ENCODE results near the gene ZNF84.
A peak's percentile ranks its signal among the peaks of the same experiment; 100 is the strongest.

ZNF84 gene

DNA sequence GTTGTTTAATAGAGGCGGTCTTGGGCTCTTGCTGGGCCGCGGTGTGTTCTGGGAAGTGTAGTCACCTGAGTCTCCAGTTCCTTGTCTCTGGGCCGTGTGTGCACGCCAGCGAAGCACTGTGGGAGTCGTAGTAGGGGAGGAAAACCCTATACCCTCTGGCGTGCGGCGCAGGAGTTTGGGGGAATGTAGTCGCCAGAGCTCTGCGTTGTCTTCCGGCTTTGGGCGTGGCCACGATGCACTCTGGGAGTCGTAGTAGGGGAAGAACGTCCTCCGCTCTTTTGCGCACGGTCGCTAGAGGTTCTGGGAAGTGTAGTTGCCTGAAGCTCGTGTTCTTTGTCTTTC, 42.7 kb downstream of the ZNF84 start:
- H3K36me3 ChIP-seq (replicated peaks; ENCODE audit: insufficient read depth, low read length), result no peaks in the 10 kb centered on the region; the same call in 1 of the 2 replicates
- H3K27ac ChIP-seq (ENCODE audit: low read length), result peak overlapping the region; percentile 95
- H4K20me1 ChIP-seq (ENCODE audit: insufficient read depth, low read length), result no peaks in the 10 kb centered on the region
- peak overlapping the region; percentile 83; the same call in 1 of the 2 replicates for H3K9ac ChIP-seq (ENCODE audit: low read length)
- H2AFZ ChIP-seq (ENCODE audit: low read length), result peak overlapping the region; percentile 85; the same call in 1 of the 2 replicates
- H3K79me2 ChIP-seq (ENCODE audit: low read length), result no peaks in the 10 kb centered on the region
- H3K9me2 ChIP-seq (replicated peaks; ENCODE audit: insufficient read depth, low read length), result no peaks in the 10 kb centered on the region
- DNase-seq, result peak; percentile 93
- no peaks in the 10 kb centered on the region for H3F3A ChIP-seq (ENCODE audit: insufficient read depth, low read length)
- peak overlapping the region; percentile 73 for H3K4me3 ChIP-seq (ENCODE audit: low read length)
- H3K27me3 ChIP-seq (replicated peaks; ENCODE audit: insufficient read depth, low read length), result no peaks in the 10 kb centered on the region
- peak overlapping the region; percentile 43; the same call in 1 of the 2 replicates for H3K4me2 ChIP-seq (ENCODE audit: low read depth, low read length)
- no peaks in the 10 kb centered on the region for H3K4me1 ChIP-seq (ENCODE audit: low read length)
- TF ChIP-seq EZH2 (optimal IDR thresholded peaks at IDR 0.05; ENCODE audit: low read depth, low read length), result no peak
- no peaks in the 10 kb centered on the region for H3K9me3 ChIP-seq (replicated peaks; ENCODE audit: insufficient read depth, low read length)

- H3K4me2 ChIP-seq (ENCODE audit: low read depth, low read length), result peak within 1 kb of the TSS; percentile 43
- TF ChIP-seq, protein P1, sequence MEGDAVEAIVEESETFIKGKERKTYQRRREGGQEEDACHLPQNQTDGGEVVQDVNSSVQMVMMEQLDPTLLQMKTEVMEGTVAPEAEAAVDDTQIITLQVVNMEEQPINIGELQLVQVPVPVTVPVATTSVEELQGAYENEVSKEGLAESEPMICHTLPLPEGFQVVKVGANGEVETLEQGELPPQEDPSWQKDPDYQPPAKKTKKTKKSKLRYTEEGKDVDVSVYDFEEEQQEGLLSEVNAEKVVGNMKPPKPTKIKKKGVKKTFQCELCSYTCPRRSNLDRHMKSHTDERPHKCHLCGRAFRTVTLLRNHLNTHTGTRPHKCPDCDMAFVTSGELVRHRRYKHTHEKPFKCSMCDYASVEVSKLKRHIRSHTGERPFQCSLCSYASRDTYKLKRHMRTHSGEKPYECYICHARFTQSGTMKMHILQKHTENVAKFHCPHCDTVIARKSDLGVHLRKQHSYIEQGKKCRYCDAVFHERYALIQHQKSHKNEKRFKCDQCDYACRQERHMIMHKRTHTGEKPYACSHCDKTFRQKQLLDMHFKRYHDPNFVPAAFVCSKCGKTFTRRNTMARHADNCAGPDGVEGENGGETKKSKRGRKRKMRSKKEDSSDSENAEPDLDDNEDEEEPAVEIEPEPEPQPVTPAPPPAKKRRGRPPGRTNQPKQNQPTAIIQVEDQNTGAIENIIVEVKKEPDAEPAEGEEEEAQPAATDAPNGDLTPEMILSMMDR (IDR thresholded peaks at IDR 0.05; ENCODE audit: low read length), result no peak
- TF ChIP-seq EZH2phosphoT487 (IDR thresholded peaks at IDR 0.05; ENCODE audit: low read length) (no peak), EZH2 (optimal IDR thresholded peaks at IDR 0.05; ENCODE audit: low read depth, low read length) (no peak)
These were observed 43.3 kb downstream of the ZNF84 start, which contains the start of gene ZNF140 for GRCh38 chr12:133080368-133081158. ZNF140 (plus strand) TSS chr12:133080923; CDS start chr12:133081321, 398 bp downstream.

DNA sequence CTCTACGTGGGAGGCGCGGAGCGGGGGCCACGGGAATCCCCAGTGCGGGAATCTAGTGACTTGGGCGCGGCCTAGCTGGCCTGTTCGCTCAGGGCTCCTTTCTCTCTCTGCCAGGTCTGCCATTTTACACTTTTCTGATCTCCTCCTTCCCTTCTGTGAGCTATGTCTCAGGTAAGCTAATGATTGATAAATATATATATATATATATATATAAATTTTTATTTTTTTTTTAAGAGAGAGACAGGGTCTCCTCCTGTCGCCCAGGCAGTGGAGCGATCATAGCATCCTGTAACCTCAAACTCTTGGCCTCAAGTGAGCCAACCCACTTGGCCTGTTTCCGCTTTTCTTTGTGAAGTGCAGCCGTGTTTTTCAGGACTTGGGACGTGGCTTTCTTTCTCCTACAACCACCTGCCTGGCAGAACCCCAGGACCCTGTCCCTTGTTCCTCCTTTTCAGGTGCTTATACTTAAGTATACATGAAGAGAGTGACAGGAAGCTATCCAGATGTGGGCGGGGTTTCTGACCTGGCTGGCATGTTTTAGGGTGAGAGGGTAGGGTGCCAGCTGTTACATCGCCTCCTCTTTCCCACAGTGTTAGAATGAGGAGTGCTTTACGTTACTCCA, 44.0 kb downstream of the ZNF84 start:
- Histone ChIP-seq H3K9ac (ENCODE audit: low read length) (peak overlapping the region; percentile 83), H3K9me3 (replicated peaks; ENCODE audit: insufficient read depth, low read length) (no peaks in the 10 kb centered on the region)
- no peak for DNase-seq

More at GRCh38 chr12:133080368-133081158, 43.3 kb downstream of the ZNF84 start, which contains the start of gene ZNF140:
- peak; percentile 85 for DNase-seq
- Histone ChIP-seq H2AFZ (ENCODE audit: low read length) (peak within 1 kb of the TSS; percentile 85), H3F3A (ENCODE audit: insufficient read depth, low read length) (no peaks in the 10 kb centered on the region), H3K27me3 (replicated peaks; ENCODE audit: insufficient read depth, low read length) (no peaks in the 10 kb centered on the region), H3K9ac (ENCODE audit: low read length) (peak within 1 kb of the TSS; percentile 83), H3K4me1 (ENCODE audit: low read length) (no peaks in the 10 kb centered on the region), H3K36me3 (replicated peaks; ENCODE audit: insufficient read depth, low read length) (no peaks in the 10 kb centered on the region; the same call in 1 of the 2 replicates), H3K9me2 (replicated peaks; ENCODE audit: insufficient read depth, low read length) (no peaks in the 10 kb centered on the region), H3K27ac (ENCODE audit: low read length) (peak within 1 kb of the TSS; percentile 95), H3K4me3 (ENCODE audit: low read length) (peak within 1 kb of the TSS; percentile 73), H3K9me3 (replicated peaks; ENCODE audit: insufficient read depth, low read length) (no peaks in the 10 kb centered on the region), H4K20me1 (ENCODE audit: insufficient read depth, low read length) (no peaks in the 10 kb centered on the region), H3K79me2 (ENCODE audit: low read length) (no peaks in the 10 kb centered on the region)

More for the DNA sequence above, 44.0 kb downstream of the ZNF84 start:
- H3K36me3 ChIP-seq (replicated peaks; ENCODE audit: insufficient read depth, low read length), result no peaks in the 10 kb centered on the region; the same call in 1 of the 2 replicates
- no peaks in the 10 kb centered on the region for H3F3A ChIP-seq (ENCODE audit: insufficient read depth, low read length)
- peak overlapping the region; percentile 84 for H2AFZ ChIP-seq (ENCODE audit: low read length)
- peak overlapping the region; percentile 95 for H3K27ac ChIP-seq (ENCODE audit: low read length)
- no peaks in the 10 kb centered on the region for H4K20me1 ChIP-seq (ENCODE audit: insufficient read depth, low read length)
- H3K4me1 ChIP-seq (ENCODE audit: low read length), result no peaks in the 10 kb centered on the region
- H3K79me2 ChIP-seq (ENCODE audit: low read length), result no peaks in the 10 kb centered on the region
- H3K9me2 ChIP-seq (replicated peaks; ENCODE audit: insufficient read depth, low read length), result no peaks in the 10 kb centered on the region
- TF ChIP-seq, protein P1 (IDR thresholded peaks at IDR 0.05; ENCODE audit: low read length), result no peak
- no peak for TF ChIP-seq EZH2phosphoT487 (IDR thresholded peaks at IDR 0.05; ENCODE audit: low read length)
- TF ChIP-seq EZH2 (optimal IDR thresholded peaks at IDR 0.05; ENCODE audit: low read depth, low read length), result no peak
- no peaks in the 10 kb centered on the region for H3K27me3 ChIP-seq (replicated peaks; ENCODE audit: insufficient read depth, low read length)
- H3K4me3 ChIP-seq (ENCODE audit: low read length), result peak overlapping the region; percentile 73
- H3K4me2 ChIP-seq (ENCODE audit: low read depth, low read length), result peak overlapping the region; percentile 39; the same call in 1 of the 2 replicates
